NCI-H146 (cell line): Measurements from ENCODE around the gene MRPL45.

Experiments used
- DNase-seq: peaks from one replicate; lab custom pipeline; 2025; lab: John Stamatoyannopoulos, UW

MRPL45 gene

GRCh38 chr17:38349097-38349730, 52.2 kb downstream of the MRPL45 start:
- DNase-seq: peak; percentile 78

- DNase-seq: no peak
Measured at GRCh38 chr17:38350035-38350434, 53.1 kb downstream of the MRPL45 start.

- DNase-seq: peak; percentile 94
Measured at GRCh38 chr17:38351412-38352222, 54.6 kb downstream of the MRPL45 start, which contains the start of gene SOCS7. Gene SOCS7, plus strand, starts transcription at chr17:38351844. Its CDS starts 209 bp downstream, at chr17:38352053.

- DNase-seq: peak; percentile 38
Measured at GRCh38 chr17:38352245-38353085, 55.5 kb downstream of the MRPL45 start.

GRCh38 chr17:38353086-38353604, 56.2 kb downstream of the MRPL45 start:
- no peak for DNase-seq

GRCh38 chr17:38353668-38354067, 56.7 kb downstream of the MRPL45 start:
- DNase-seq: no peak

GRCh38 chr17:38354466-38354865, 57.5 kb downstream of the MRPL45 start:
- DNase-seq: no peak

GRCh38 chr17:38355251-38355650, 58.3 kb downstream of the MRPL45 start:
- DNase-seq: no peak

- no peak for DNase-seq
Measured at GRCh38 chr17:38357486-38358123, 60.6 kb downstream of the MRPL45 start.

- DNase-seq: no peak
Measured at GRCh38 chr17:38358586-38359513, 61.9 kb downstream of the MRPL45 start.

GRCh38 chr17:38361694-38362465, 64.9 kb downstream of the MRPL45 start:
- no peak for DNase-seq

- no peak for DNase-seq
Measured at GRCh38 chr17:38363016-38363415, 66.0 kb downstream of the MRPL45 start.

GRCh38 chr17:38364741-38365140, 67.8 kb downstream of the MRPL45 start:
- no peak for DNase-seq

GRCh38 chr17:38369124-38369886, 72.3 kb downstream of the MRPL45 start:
- no peak for DNase-seq
